GM10266 (cell line): ENCODE data around the gene SPAG6.

ENCODE experiments used
- DNase-seq: peaks from one replicate; pipeline ENCODE4 v3.0.0; 2012; ENCODE audit errors: extremely low spot score
- CTCF ChIP-seq: IDR thresholded peaks from 2 replicates; pipeline ENCODE4 v1.5.1; 2012; ENCODE audit warnings: mild to moderate bottlenecking, low read depth; ENCODE audit not compliant: control insufficient read depth, insufficient read depth; ENCODE audit errors: missing control alignments

The SPAG6 gene

GRCh38 chr10:22318772-22319171 lies 26.5 kb upstream of the SPAG6 start:
- no peak for TF ChIP-seq CTCF
- DNase-seq, result no peak

GRCh38 chr10:22319547-22319979 lies 25.7 kb upstream of the SPAG6 start:
- no peak for DNase-seq
- TF ChIP-seq CTCF, result no peak

GRCh38 chr10:22319980-22320558 lies 25.2 kb upstream of the SPAG6 start:
- no peak for TF ChIP-seq CTCF
- no peak for DNase-seq

- TF ChIP-seq CTCF, result no peak
- peak; percentile 86 for DNase-seq
These were observed 24.6 kb upstream of the SPAG6 start, which contains the start of gene BMI1 for GRCh38 chr10:22320591-22321155. Gene BMI1 (plus strand): TSS chr10:22321099. CDS start chr10:22326450, 5,351 bp downstream.

GRCh38 chr10:22321156-22321923 lies 24.0 kb upstream of the SPAG6 start:
- TF ChIP-seq CTCF, result no peak
- DNase-seq, result peak; percentile 78

GRCh38 chr10:22321924-22322640 lies 23.2 kb upstream of the SPAG6 start:
- TF ChIP-seq CTCF, result no peak
- DNase-seq, result no peak
